ENCODE results near the gene MCCD1.
A peak's percentile ranks its signal among the peaks of the same experiment; 100 is the strongest.
"Not testable (repeated sequence)": the region's sequence is repeated elsewhere in the genome, so short reads cannot be mapped to it uniquely, and the experiment has no call there.

The MCCD1 gene

GRCh38 chr6:31528821-31529328 lies at the start of gene MCCD1:
TSS of gene MCCD1 (plus strand) at chr6:31528962. CDS start at chr6:31529015, 53 bp downstream.
- no peak for DNase-seq

GRCh38 chr6:31479151-31479932 lies 49.4 kb upstream of the MCCD1 start:
- DNase-seq, result no peak

GRCh38 chr6:31479933-31480535 lies 48.7 kb upstream of the MCCD1 start:
- no peak for DNase-seq

GRCh38 chr6:31480574-31480973 lies 48.2 kb upstream of the MCCD1 start:
- peak; percentile 30 for DNase-seq

GRCh38 chr6:31483392-31483791 lies 45.4 kb upstream of the MCCD1 start:
- DNase-seq, result no peak

- DNase-seq, result peak; percentile 13
Observed at GRCh38 chr6:31485055-31485454, 43.7 kb upstream of the MCCD1 start.

GRCh38 chr6:31486065-31486837 lies 42.5 kb upstream of the MCCD1 start:
- not testable (repeated sequence) for DNase-seq

GRCh38 chr6:31487674-31488073 lies 41.1 kb upstream of the MCCD1 start:
- DNase-seq, result peak; percentile 13

- peak; percentile 26 for DNase-seq
Observed at GRCh38 chr6:31489086-31489485, 39.7 kb upstream of the MCCD1 start.

GRCh38 chr6:31490115-31490873 lies 38.5 kb upstream of the MCCD1 start:
- peak; percentile 50 for DNase-seq

GRCh38 chr6:31493550-31493874 lies 35.2 kb upstream of the MCCD1 start:
- not testable (repeated sequence) for DNase-seq

- DNase-seq, result peak; percentile 90
Observed at GRCh38 chr6:31493875-31494694, 34.7 kb upstream of the MCCD1 start.

GRCh38 chr6:31495580-31495979 lies 33.2 kb upstream of the MCCD1 start:
- no peak for DNase-seq

GRCh38 chr6:31496826-31497225 lies 31.9 kb upstream of the MCCD1 start:
- DNase-seq, result not testable (repeated sequence)

- peak; percentile 90 for DNase-seq
Observed at GRCh38 chr6:31497531-31498476, 31.0 kb upstream of the MCCD1 start, which contains the start of gene MICB. TSS of gene MICB (plus strand) at chr6:31498145. CDS start at chr6:31498194, 49 bp downstream.

GRCh38 chr6:31498748-31499147 lies 30.0 kb upstream of the MCCD1 start:
- DNase-seq, result no peak

- not testable (repeated sequence) for DNase-seq
Observed at GRCh38 chr6:31499648-31500047, 29.1 kb upstream of the MCCD1 start.

- no peak for DNase-seq
Observed at GRCh38 chr6:31502586-31502985, 26.2 kb upstream of the MCCD1 start.

GRCh38 chr6:31509036-31509435 lies 19.7 kb upstream of the MCCD1 start:
- not testable (repeated sequence) for DNase-seq

GRCh38 chr6:31510007-31510406 lies 18.8 kb upstream of the MCCD1 start:
- DNase-seq, result no peak

Measured in activated CD8-positive, alpha-beta memory T cell treated with anti-CD3 and anti-CD28 coated beads for 24 hours (primary cell).